HG03103 (cell line): Measurements from ENCODE around the gene ISYNA1.

ENCODE experiments used
- ATAC-seq: cut with Tn5 transposase; IDR thresholded peaks from one replicate; pipeline ENCODE4 v1.9.1; 2021; ENCODE audit warnings: low read depth; ENCODE audit not compliant: unreplicated experiment

The ISYNA1 gene

DNA sequence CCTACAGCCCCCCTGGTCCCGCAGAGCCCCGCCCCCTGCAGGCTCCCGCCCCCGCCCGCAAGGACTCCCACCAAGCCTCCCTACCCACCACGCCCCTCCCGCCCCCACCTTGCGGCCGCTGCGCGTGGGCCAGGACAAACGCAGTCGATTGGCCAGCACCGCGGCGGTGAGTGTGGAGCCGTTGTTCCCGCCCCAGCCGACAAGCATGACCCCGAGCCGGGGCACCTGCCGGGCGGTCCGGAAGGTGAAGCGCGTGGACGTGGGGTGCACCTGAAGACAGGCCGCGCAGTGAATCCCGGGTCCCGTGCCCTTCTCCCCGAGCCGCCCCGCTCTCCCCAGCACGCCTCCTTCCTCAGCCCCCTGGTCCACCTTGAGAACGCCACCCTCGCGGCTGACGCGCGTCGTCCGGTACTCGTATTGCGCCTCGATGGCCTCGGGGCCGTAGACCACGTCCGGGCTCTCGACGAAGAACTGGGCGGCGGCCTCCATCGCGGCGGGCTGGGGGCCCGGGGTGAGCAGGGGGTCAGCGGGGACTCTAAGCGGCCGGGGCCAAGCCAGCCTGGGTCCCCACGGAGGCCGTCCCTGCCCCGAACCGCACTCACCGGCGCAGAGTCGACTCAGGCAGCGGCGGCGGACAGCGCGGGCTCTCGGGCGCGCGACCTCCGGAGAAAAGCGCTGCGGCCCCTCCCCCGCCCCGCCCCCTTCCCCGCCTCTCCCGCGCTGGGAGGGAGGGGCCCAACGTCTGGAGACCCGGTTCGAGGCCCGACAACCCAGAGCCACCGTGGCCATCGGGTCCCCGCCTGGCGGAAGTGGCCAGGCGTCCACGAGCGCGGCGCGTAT, at the start of gene ISYNA1:
Gene ISYNA1, minus strand, starts transcription at position 643 of the 840 bp plus-strand sequence. Its CDS starts 154 bp downstream, at position 489.
- no peak for ATAC-seq

DNA sequence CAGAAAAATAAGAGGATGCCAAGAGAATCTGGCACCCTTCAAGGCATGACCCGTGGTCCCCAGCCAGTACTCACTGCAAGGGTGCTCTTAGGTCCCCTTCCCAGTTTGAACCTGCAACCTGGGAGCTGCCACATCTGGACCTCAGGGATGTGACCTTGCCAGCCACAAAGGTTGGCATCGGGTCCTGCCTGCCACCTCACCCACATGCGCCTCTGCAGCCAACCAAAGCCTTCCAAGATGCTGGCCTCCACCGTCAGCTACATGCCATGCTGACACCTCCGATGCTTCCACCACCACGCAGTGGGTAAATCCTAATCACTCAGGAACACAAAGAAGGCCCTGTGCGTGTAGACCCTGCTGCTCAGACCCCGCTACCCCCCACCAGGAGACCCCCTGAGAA, 48.8 kb upstream of the ISYNA1 start:
- no peak for ATAC-seq

DNA sequence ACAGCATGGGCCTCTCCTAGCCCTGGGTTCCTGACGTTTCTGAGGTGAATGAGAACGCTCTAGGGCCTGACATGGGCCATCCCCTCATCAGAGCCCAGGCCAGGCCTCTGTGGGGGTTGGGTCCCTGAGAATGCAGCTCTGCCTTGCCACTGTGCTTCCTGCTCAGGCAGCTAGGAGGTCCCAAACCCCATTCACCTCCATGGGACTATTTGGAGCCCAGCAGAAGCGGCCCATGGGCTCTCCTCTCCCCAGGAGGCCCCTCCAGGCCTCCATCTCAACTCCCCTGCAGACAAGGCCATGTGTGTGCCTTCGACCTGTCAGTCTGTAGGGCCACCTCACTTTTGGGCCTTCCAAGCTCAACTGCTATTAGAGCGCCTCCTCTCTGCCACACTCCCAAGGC, 47.1 kb upstream of the ISYNA1 start:
- ATAC-seq, result no peak

DNA sequence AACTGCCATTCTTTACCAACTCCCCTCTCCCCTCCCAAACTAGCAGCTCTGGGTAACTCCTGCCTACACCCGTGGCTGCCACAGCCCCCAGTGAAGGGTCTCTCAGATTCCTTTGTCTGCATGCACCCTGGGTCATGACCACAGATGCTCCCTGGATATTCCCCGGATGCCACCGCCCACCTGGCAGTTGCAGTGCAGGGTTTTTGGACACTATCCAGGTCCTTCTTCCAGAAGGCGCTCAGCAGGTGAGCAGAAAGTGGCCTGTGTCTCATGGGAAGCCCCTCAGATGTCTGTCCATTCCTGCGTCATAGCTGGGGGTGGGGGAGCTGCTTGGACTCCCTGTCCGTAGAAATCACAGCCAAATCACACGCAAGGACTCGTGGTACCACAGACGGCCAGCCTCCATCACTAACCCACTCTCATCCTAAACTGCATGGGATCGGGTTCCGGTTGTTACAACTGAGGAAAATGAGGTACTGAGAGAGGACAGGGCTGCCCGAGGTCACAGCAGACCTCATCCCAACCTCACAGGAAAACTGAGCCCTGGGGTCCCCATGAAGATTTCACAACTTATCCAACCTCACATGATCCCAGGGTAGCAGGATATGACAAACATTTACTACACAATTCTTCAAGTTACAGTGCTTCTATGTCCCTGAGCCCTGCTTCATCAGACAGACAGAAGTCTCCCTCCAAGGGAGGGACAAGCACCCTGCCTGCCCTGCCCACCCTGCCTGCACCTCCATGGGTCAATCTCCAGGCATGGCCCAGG, 45.4 kb upstream of the ISYNA1 start:
- ATAC-seq, result no peak

DNA sequence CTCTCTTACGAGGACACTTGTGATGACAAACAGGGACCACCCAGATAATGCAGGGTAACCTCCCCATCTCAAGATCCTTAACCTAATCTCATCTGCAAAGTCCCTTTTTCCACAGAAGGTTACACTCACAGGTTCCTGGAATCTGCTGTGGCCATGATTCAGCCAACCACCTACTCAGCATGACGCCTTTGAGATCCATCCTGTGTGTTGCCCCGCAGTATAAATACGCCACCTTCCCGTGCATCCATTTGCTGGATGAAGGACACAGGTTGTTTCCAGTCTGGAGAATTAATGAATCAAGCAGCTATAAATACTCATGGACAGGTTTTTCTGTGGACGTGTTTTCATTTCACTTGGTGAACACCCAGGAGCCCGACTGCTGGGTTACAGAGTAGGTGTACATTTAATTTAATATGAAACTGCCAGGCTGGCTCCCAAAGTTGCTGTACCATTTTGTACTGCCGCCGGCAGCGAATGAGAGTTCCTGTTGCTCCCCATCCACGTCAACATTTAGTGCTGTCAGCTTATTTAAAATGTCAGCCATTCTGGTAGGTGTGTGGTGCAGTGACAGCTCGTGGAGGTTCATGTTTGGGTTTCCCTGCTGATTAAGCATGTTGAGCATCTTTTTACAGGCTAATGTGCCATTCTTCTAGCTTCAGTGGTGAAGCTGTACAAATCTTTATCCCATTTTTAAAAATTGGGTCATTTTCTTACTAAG, 43.7 kb upstream of the ISYNA1 start:
- no peak for ATAC-seq

DNA sequence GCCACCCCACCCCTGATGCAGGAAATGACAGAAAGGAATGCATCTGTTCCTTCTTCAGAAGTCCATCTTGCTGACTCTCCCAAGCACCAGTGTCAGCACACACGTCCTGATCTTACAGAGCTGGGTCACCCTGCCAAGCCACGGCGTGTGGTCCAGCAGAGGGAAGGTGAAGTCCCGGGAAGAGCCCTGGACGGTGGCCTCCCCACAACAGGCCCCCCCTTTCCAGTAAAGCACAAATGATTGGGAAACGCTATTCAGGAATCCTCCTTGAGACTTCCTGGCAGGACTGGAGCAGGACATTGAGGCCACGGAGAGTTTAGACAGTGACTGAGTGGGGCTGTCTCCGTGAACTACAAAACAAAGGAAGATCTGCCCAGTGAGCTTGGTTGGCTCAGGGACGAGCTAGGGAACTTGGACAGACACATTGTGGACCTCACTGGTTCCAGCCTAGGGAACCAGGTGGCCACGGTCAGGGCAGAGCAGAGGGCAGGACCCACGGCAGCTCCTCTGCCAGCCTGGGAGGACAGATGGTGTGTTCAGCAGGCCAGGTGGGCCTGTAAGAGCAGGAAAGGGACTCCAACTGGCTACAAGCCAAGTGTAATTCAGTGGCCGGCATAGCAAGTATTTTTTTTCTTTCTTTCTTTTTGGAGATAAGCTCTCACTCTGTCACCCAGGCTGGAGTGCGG, 42.2 kb upstream of the ISYNA1 start:
- no peak for ATAC-seq

DNA sequence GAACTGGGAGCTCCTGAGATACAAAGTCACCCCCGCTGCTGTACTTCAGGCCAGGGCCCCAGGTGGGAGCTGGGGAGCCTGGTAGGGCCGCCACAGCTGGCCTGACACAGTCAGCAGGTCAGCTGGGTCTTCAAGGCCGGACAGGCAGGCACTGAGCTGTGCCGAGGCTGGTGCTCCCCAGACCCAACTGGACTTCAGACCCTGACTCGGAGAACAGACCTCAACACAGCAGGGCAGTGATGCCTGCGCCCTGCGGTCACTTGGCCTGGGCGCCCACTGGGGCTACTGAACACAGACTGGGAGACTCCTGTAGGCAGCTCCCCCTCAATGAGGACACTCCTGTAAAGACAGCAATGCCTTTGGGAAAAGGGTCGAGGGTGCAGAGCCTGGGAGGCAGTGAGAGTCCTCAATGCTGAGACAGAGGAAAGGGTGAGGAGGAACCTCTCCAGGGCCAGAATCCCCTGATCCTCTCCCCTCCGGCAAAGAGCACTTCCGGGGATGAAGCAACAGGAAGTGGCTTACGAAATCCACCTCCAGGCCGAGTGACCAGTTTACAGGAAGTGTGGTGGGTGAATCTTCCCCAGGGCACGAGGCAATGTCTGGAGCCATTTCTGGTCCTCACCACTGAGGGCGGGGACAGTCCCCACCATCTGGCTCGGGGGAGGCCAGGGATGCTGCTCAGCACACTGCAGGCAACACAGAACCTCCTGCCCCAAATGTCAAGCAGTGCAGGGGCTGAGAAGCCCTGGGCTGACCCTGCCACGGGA, 40.8 kb upstream of the ISYNA1 start:
- ATAC-seq, result no peak

DNA sequence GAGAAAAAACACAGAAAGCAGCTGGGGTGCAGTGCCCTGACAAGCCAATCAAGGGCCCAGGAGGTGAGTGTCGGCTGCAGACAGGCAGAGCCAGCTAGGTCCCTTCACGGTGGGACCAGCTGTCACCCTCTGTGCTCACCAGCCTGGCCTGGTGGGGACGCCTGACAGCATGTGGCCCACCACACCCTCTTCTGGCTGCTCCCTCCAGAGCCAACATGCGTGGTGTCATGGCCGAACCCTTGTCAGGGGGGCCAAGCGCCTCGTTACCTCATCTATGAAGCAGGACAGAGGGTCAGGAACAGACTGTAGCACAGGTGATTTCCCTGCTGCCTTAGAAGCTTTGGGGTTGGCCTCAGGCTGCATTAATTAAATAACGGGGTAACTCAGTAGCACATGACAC, 40.0 kb upstream of the ISYNA1 start:
- ATAC-seq, result no peak

DNA sequence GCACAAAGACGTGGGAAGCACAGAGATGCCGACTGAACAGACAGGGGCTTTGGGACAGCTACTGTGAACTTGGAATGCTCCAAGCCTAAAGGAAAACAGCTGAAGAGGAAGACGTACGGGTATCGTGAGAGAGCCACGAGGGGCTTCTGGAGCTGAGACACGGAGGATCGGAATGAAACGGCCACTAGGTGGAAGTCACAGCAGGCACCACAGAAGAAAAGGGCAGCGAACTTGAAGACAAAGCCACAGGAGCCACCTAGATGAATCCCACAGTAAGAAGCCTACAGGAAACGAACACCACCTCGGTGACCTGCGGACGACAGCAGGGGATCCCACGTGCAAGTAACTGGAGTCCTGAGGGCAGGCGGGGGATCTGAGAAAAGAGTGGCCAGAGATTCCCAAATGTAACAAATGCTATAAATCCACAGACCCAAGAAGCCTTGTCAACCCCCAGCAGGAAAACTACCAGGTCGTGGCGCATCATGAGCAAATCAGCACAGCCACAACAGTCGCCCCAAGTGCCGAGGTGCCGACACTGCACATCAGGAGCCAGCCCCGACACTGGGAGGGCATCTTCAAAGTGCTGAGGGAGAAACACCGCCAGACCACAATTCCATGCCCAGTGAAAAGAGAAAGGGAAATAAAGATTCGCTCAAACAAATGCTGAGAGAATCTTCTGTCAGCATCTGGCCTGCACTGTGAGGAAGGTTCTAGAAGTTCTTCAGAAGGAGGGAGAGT, 39.3 kb upstream of the ISYNA1 start:
- ATAC-seq, result no peak

DNA sequence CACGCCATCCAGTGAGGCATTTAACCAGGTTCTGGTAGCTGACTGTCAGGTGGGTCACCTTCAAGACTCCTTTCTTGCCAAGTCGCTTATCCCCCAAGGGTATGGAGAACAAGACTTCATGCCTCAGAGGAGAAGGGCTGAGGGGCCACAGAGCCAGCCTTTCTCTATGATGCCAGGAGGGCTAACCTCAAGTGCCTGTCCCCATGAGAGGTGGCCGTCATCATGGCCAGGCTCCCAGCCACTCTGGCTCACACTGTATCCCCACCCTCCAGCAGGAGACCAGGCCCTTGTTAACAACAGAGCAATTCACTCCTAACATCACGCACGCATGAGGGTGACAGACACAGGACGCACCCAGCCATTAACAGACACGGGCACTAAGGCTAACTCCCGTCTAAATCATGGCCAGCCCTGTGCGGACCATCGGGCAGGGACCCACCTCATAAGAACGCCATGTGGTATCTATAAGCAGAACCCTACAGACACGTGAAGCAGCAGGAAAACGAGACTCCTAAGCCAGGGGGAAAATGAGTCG, 38.6 kb upstream of the ISYNA1 start:
- no peak for ATAC-seq

DNA sequence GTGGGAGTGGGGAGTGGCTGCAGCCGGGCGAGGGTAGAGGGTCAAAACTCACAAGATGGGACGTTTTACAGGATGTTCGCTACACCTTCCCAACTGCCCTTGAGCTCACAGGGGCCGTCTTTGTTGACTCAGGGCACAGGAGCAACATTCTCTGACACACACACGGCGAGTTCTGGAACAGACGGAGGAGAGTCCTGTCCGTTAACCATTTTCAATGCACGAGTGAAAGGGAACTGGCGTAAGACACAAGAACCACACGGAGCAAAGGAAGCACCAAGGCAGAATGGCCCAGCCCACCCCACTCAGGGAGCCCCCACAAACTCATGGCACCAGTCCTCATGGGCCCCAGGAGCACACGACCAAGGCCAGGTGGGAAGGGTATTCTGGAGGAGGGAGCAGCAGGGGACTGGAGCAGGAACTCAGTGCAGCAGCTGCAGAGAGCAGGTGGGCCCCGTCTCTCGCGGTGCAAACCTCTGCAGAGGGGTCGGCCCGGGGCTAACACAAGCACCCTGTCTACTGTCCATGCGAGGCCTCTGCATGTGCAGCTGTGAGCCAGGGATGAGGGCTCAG, 37.9 kb upstream of the ISYNA1 start:
- no peak for ATAC-seq

DNA sequence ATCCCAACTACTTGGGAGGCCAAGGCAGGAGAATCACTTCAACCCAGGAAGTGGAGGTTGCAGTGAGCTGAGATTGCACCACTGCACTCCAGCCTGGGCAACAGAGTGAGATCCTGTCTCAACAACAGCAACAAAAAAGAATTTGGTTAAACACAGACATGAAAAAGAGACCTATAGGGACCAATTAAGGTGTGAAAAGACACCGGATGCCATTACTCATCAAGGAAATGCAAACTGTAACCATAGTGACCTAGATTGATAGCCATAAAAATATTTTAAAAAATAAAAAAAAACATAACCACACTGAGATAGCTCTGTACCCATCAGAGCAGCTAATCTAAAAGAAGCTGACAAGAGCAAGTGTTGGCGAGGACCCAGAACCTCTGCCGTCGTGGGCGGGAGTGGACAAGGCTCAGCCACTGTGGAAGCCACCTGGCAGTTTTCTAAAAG, 37.1 kb upstream of the ISYNA1 start:
- ATAC-seq, result no peak

DNA sequence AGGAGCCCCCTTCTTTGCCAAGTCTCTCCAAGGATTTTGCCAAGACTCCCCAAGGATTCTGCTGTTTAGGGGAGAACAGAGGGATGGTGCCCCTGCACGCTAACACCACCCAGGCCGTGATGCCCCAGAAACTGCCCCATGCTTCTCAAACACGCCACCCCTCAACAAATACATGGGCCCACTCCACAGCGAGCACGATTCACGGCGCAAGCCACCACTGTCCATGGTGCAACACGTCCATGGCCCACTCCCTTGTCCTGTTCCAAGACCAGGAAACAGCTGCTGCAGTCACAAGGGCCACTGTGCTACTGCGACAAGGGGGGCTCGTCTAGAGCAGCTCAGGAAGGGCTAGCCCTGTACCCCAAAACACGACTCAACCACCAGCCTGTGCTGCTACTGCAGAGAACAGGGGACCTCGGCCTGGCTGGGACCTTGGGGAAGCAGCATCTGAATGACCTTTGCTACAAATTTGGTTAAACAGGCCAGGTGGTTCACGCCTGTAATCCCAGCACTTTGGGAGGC, 36.5 kb upstream of the ISYNA1 start:
- no peak for ATAC-seq

DNA sequence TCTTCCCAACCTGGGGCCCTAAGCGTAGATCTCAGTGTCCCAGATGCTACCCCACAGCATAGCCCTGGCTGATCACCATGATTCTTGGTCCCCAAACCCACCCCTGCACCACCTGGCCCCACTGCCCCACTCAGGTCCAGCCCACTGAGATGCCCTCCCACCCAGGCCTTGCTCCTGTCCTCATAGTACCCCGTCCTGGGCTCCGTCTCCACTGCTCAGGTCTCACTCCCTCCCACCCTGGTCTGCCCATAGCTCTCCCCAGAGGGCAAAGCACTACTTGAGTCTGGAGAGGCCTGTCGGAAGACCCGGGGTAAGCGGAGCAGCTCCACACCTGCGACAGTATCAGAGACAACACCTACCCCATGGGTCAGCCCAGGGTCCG, 35.8 kb upstream of the ISYNA1 start:
- no peak for ATAC-seq

DNA sequence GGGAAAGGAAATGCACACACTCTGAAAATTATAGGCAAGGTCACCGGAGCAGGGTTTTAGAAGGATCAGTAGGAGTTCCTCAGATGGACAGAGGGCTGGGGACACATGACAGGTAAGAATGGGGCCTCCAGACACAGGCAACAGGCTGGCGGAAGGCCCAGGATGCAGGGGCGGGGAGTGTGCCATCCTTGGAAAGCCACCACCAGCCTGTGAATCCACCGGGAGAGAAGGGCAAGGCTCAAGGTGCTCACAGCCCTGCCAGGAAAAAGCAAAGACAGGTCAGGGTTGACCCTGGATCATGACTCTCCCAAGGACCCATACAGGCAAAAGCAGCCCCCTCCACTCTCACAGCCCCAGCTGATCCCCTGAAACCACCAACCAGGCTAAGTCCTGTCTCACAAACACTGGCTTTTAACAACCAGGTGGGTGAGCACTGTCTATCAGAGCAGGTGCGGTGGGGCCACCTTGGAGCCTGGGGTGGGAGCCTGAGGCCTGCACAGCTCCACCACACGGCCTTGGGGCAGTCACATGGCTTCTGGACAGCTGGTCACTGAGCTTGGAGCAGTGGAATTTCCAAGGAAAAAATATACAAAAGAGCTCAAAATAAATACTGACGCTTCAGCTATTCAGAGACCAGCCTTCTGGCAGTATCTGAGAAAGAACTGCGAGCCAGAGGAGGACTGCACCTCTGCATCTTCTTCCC, 35.2 kb upstream of the ISYNA1 start:
- ATAC-seq, result no peak

DNA sequence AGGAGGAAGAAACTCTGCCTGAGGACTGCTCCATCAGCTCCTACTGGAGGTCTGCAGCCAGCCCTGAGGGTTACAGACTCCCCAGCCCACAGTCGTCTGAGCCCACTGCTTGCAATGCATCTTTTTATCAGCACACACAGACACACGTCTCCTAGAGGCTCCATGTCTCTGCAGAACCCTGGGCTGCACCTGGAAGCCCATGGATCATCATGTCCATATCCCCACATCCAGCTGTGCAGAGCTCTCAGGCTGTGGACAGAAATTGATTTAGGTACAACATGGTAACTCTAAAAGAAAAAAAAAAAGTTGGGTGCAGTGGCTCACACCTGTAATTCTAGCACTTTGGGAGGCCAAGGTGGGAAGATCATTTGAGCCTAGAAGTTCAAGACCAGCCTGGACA, 32.9 kb upstream of the ISYNA1 start:
- ATAC-seq, result no peak

DNA sequence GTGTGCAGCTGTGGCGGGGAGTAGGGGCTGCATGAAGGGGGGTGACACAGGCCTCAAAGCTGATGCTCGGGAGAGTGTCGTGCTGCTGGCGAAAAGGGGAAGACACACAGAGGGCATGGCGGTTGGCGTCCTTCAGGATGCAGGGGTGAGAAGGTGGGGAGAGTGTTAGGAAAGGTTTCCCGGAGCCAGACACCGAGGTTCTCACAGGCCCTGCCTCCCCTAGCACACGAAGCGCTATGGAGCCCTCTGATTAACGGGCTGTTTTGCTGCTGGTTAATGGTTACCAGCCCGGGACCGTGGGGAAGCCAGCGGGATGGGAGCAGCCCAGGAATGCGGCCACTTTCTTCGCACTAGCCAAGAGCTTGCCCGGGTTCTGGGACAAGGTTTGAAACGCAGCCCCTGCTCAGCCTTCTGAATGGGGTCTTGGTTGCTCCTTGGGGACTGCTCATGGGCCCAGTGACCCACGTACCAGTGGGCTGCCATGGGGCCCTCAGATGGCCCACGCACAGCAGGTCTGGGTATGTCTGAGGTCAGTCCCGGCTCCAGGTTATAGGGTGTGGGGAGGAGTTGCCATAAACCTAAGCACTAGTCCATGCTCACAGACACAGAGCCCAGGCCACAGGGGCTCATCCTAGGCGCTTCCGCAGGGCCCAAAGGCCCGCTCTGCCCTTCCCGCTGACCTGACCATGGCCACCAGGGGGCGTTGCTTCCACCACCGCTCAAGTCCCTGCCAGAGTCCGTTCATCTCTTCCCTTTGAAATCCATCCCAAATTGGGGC, 31.3 kb upstream of the ISYNA1 start:
- ATAC-seq, result no peak
